RWPE2 (cell line): Measurements from ENCODE around the gene FAM114A2.

Experiments
- ATAC-seq: fragments of 200-7000 bp; cut with Tn5 transposase; 3 replicates; pipeline ENCODE4 v1.9.1; 2021; ENCODE audit warnings: low read depth
- DNase-seq: peaks from one replicate; pipeline ENCODE4 v3.0.0-alpha.2; 2020; ENCODE audit warnings: low spot score
- H3K27ac ChIP-seq: fragments of 450-650 bp; 2 replicates; pipeline ENCODE4 v1.5.1; 2017; ENCODE audit warnings: mild to moderate bottlenecking; ENCODE audit not compliant: poor library complexity, severe bottlenecking
- H3K27me3 ChIP-seq: fragments of 250-450 bp; sonication (Bioruptor Pico); 2 replicates; pipeline ENCODE4 v1.5.1; 2021; ENCODE audit warnings: mild to moderate bottlenecking, moderate library complexity; ENCODE audit not compliant: insufficient read depth, poor library complexity, severe bottlenecking
- H3K36me3 ChIP-seq: fragments of 250-450 bp; sonication (Bioruptor Pico); 2 replicates; pipeline ENCODE4 v1.5.1; 2020; ENCODE audit warnings: low read depth, mild to moderate bottlenecking, moderate library complexity
- H3K4me1 ChIP-seq: fragments of 250-450 bp; sonication (Bioruptor Pico); 2 replicates; pipeline ENCODE4 v1.5.1; 2021; ENCODE audit warnings: mild to moderate bottlenecking, moderate library complexity; ENCODE audit not compliant: insufficient read depth, poor library complexity, severe bottlenecking
- H3K4me3 ChIP-seq: fragments of 250-450 bp; sonication (Bioruptor Pico); 2 replicates; pipeline ENCODE4 v1.5.1; 2021; ENCODE audit warnings: mild to moderate bottlenecking, moderate library complexity; ENCODE audit not compliant: severe bottlenecking
- H3K9me3 ChIP-seq: fragments of 250-450 bp; sonication (Bioruptor Pico); 2 replicates; pipeline ENCODE4 v1.5.1; 2021; ENCODE audit warnings: mild to moderate bottlenecking, moderate library complexity; ENCODE audit not compliant: severe bottlenecking
- TF ChIP-seq, protein P1 (sequence below): fragments of 450-650 bp; IDR thresholded peaks from one replicate; pipeline ENCODE4 v1.5.1; 2017; ENCODE audit warnings: mild to moderate bottlenecking, moderate library complexity; ENCODE audit not compliant: poor library complexity, severe bottlenecking

The FAM114A2 gene

DNA sequence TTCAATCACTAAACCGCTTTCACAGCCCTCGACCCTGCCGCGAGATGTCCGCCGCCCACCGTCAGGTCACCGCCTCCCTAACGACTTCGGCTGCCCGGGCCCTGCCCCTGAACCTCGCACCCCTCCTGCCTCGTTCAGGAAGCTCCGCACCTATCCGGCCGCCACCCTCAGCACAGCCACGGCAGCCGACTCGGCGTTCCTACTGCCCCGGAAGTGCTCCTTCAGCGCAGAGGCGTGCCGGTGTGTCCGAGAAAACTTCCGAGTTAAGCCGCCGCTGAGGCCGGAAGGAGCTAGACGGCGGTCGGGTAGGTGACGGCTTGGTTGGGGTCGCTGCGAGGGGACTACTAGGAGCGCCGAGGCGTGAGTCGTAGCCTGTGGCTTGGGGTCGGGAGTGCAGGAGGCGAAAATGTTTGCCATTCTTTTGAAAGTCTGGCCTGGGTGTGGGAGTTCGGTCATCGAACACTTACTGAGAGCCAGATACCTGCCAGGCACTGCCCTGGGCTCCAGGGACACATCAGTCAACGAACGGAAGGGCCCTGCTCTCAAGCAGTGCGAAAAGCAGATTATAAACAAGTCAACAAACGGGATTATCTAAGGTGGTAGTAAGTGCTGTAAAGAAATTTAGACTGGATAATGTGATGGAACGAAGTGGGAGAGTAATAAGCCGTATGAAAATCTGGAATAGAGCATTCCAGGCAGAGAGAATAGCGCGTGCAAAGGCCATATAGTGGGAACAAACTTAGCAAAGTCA is at the start of gene FAM114A2, which contains the start of gene MFAP3:
TSS of gene FAM114A2 (minus strand) at position 204 of the 751 bp plus-strand sequence. CDS start 3,957 bp downstream, outside the sequence.
TSS of gene MFAP3 (plus strand) at position 261 of the 751 bp plus-strand sequence. CDS start 10,756 bp downstream, outside the sequence.
- Histone ChIP-seq H3K36me3 (peaks cover 19% of the 10 kb centered on the region), H3K4me1 (peaks cover 18% of the 10 kb centered on the region), H3K27me3 (no peaks in the 10 kb centered on the region), H3K9me3 (no peaks in the 10 kb centered on the region), H3K27ac (peak within 1 kb of the TSS; percentile 63), H3K4me3 (peak within 1 kb of the TSS; percentile 56)
- TF ChIP-seq, protein P1, sequence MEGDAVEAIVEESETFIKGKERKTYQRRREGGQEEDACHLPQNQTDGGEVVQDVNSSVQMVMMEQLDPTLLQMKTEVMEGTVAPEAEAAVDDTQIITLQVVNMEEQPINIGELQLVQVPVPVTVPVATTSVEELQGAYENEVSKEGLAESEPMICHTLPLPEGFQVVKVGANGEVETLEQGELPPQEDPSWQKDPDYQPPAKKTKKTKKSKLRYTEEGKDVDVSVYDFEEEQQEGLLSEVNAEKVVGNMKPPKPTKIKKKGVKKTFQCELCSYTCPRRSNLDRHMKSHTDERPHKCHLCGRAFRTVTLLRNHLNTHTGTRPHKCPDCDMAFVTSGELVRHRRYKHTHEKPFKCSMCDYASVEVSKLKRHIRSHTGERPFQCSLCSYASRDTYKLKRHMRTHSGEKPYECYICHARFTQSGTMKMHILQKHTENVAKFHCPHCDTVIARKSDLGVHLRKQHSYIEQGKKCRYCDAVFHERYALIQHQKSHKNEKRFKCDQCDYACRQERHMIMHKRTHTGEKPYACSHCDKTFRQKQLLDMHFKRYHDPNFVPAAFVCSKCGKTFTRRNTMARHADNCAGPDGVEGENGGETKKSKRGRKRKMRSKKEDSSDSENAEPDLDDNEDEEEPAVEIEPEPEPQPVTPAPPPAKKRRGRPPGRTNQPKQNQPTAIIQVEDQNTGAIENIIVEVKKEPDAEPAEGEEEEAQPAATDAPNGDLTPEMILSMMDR: no peak
- DNase-seq: peak; percentile 97
- ATAC-seq: peak; percentile 99

DNA sequence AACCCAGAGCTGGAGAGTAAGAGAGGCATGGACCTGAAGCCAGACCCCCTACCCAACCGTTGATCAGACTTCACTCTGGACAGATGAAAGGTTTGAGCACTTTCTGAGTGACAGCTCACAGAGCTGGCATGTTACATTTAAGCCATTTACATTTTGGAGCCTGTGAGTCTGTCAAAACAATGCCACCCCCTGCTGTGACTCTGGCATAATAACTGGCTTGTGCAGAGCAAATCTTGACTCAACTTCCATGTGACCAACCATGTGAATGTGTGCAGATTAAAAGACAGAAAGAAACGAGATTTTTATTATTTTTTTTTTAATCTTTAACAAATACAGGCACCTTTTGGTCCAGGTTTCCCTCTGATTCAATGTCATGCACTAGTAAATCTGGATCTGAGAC is 48.5 kb upstream of the FAM114A2 start:
- TF ChIP-seq, protein P1: no peak
- no peak for ATAC-seq
- Histone ChIP-seq H3K36me3 (no peaks in the 10 kb centered on the region), H3K9me3 (no peaks in the 10 kb centered on the region), H3K27ac (no peak overlapping the region), H3K4me3 (no peak overlapping the region), H3K4me1 (no peaks in the 10 kb centered on the region), H3K27me3 (peaks cover 19% of the 10 kb centered on the region)
- no peak for DNase-seq

DNA sequence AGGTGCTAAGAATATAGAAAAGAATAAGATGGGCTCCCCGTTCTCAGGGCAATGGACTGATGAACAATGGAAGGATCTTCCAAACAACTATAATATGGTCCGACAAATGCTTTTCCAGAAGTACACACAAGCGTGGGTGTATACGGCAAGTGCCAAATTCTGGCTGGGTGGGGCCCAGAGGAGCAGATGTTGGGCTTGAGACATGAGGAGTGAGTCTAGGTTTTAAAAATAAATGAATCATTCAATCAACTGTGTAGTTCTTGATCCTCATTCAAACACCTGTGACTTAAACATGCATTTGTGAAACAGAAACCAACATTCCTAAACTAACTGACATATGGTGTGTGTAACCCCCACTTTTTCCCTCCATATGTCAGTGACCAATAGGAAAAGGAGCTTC is 47.9 kb upstream of the FAM114A2 start:
- DNase-seq (no peak), ATAC-seq (no peak)
- H3K4me1 ChIP-seq: no peaks in the 10 kb centered on the region
- TF ChIP-seq, protein P1: no peak
- no peaks in the 10 kb centered on the region for H3K36me3 ChIP-seq
- H3K4me3 ChIP-seq: no peak overlapping the region
- no peak overlapping the region for H3K27ac ChIP-seq
- peaks cover 16% of the 10 kb centered on the region for H3K27me3 ChIP-seq
- no peaks in the 10 kb centered on the region for H3K9me3 ChIP-seq

DNA sequence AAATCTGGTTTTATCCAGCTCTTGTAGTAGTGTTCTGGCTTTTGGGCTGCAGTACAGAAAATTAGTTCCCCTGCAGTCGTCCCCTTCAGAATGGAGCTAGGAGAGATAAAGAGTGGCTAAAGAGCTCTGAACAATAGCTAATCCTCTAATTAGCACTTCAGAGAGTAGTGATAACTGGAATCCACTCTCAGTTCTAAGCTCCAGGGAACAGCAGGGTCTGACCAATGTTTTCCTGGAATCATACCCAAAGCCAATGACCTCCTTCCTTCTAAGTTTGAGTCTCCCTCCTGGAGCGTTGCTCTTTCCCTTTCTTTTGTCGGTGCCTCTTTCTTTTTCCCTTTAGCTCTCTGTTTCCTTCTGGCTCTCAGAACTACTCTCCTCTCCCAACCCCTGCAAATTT is 47.4 kb upstream of the FAM114A2 start:
- TF ChIP-seq, protein P1: no peak
- H3K4me1 ChIP-seq: no peaks in the 10 kb centered on the region
- no peak for DNase-seq
- no peak for ATAC-seq
- no peak overlapping the region for H3K27ac ChIP-seq
- no peaks in the 10 kb centered on the region for H3K9me3 ChIP-seq
- H3K27me3 ChIP-seq: peaks cover 16% of the 10 kb centered on the region
- no peak overlapping the region for H3K4me3 ChIP-seq
- H3K36me3 ChIP-seq: no peaks in the 10 kb centered on the region
